H1 (cell line): ENCODE results near the gene CCDC88A. TPM values are rescaled to one million over a fixed set of nuclear protein-coding genes. Genes with fewer than 3 reads are reported as not detected.

ENCODE experiments used
- CTCF ChIA-PET: fragments of 300-600 bp; sonication (Branson Sonifier 250); formaldehyde crosslinking; loops from one replicate; lab custom pipeline; 2021; ENCODE audit not compliant: partially characterized antibody; lab: Charles Lee
- POLR2A ChIA-PET: fragments of 300-600 bp; sonication (Branson Sonifier 250); formaldehyde crosslinking; loops from one replicate; lab custom pipeline; 2021; ENCODE audit warnings: inconsistent platforms; ENCODE audit not compliant: partially characterized antibody; lab: Charles Lee
- DNase-seq, 2 experiments: peaks; one replicate each; pipeline versions ENCODE4 v3.0.0 to v3.0.0-alpha.2; 2010 to 2022; ENCODE audit warnings: low spot score in 2 of 2, low read depth in 1 of 2, mixed read lengths in 1 of 2
- FAIRE-seq: peaks from 2 replicates; lab custom pipeline; 2011; peaks lifted over from hg19 to GRCh38; lab: Jason Lieb, UNC
- H2AFZ ChIP-seq: 2 replicates; pipeline ENCODE4 v1.8.1; 2012; ENCODE audit warnings: low read length, inconsistent platforms
- H2AK5ac ChIP-seq: 2 replicates; pipeline ENCODE4 v1.6.1; 2013; ENCODE audit warnings: low read depth, low read length
- H2BK120ac ChIP-seq: replicated peaks from 2 replicates; pipeline ENCODE3; 2013; ENCODE audit warnings: low read depth, low read length, inconsistent platforms
- H2BK12ac ChIP-seq: 2 replicates; pipeline ENCODE4 v1.6.1; 2013; ENCODE audit warnings: low read depth, low read length
- H2BK15ac ChIP-seq: 2 replicates; pipeline ENCODE4 v1.6.1; 2013; ENCODE audit warnings: low read length
- H2BK20ac ChIP-seq: 2 replicates; pipeline ENCODE4 v1.6.1; 2013; ENCODE audit warnings: low read length
- H2BK5ac ChIP-seq: 2 replicates; pipeline ENCODE4 v1.6.1; 2013; ENCODE audit warnings: low read depth, low read length
- H3K14ac ChIP-seq: 2 replicates; pipeline ENCODE4 v1.6.1; 2013; ENCODE audit warnings: inconsistent platforms; ENCODE audit not compliant: insufficient read length
- H3K18ac ChIP-seq: 2 replicates; pipeline ENCODE4 v1.6.1; 2013; ENCODE audit warnings: low read length; ENCODE audit errors: extremely low read depth
- H3K23ac ChIP-seq: 2 replicates; pipeline ENCODE4 v1.6.1; 2013; ENCODE audit warnings: inconsistent platforms; ENCODE audit not compliant: insufficient read length
- H3K23me2 ChIP-seq: 2 replicates; pipeline ENCODE4 v1.6.1; 2013; ENCODE audit warnings: low read depth, low read length
- H3K27ac ChIP-seq: 2 replicates; pipeline ENCODE4 v1.6.1; 2011; ENCODE audit warnings: low read depth, low read length, inconsistent platforms
- H3K27me3 ChIP-seq, 4 experiments: replicated peaks in 1 of 4; 1 replicate in 1 of 4; 2 replicates in 3 of 4; pipeline versions ENCODE4 v1.6.1 to v1.8.1; 2011 to 2013; ENCODE audit warnings: low read length in 3 of 4, mild to moderate bottlenecking in 3 of 4, inconsistent platforms in 2 of 4, mixed read lengths in 2 of 4, moderate library complexity in 1 of 4; ENCODE audit not compliant: control insufficient read depth in 3 of 4, insufficient read depth in 3 of 4; ENCODE audit errors: extremely low read depth in 1 of 4
- H3K36me3 ChIP-seq, 4 experiments: 2 replicates each; pipeline versions ENCODE4 v1.6.1 to v1.8.1; 2011 to 2013; ENCODE audit warnings: mild to moderate bottlenecking in 4 of 4, low read length in 3 of 4, moderate library complexity in 2 of 4, control low read depth in 1 of 4, inconsistent platforms in 1 of 4; ENCODE audit not compliant: insufficient read depth in 4 of 4, control insufficient read depth in 2 of 4
- H3K4ac ChIP-seq: replicated peaks from 2 replicates; pipeline ENCODE3; 2013; ENCODE audit warnings: low read length, low read depth, mixed read lengths, inconsistent platforms; ENCODE audit not compliant: insufficient read length
- H3K4me1 ChIP-seq, 4 experiments: replicated peaks in 1 of 4; 1 replicate in 1 of 4; 2 replicates in 3 of 4; pipeline versions ENCODE4 v1.6.1 to v1.8.1; 2011 to 2013; ENCODE audit warnings: low read length in 3 of 4, inconsistent platforms in 2 of 4, mixed read lengths in 1 of 4; ENCODE audit not compliant: insufficient read depth in 4 of 4, control insufficient read depth in 3 of 4
- H3K4me2 ChIP-seq, 2 experiments: 2 replicates each; pipeline versions ENCODE4 v1.6.1 to v1.8.1; 2011 to 2013; ENCODE audit warnings: low read depth in 2 of 2, low read length in 2 of 2, control low read depth in 1 of 2, inconsistent platforms in 1 of 2, mild to moderate bottlenecking in 1 of 2; ENCODE audit not compliant: insufficient read depth in 1 of 2
- H3K4me3 ChIP-seq, 4 experiments: fragments of 200-600, 300-600 bp in 1 of 4; sonication (generic), shearing (Covaris generic), sonication (Bioruptor Twin) in 1 of 4; 2 replicates each; pipeline versions ENCODE4 v1.5.1 to v1.8.1; 2011 to 2016; ENCODE audit warnings: low read length in 4 of 4, low read depth in 3 of 4, control low read depth in 2 of 4, inconsistent platforms in 2 of 4, mild to moderate bottlenecking in 2 of 4, mixed read lengths in 1 of 4, moderate library complexity in 1 of 4; ENCODE audit not compliant: insufficient read depth in 2 of 4; ENCODE audit errors: extremely low read depth in 1 of 4
- H3K56ac ChIP-seq: replicated peaks from 2 replicates; pipeline ENCODE3; 2013; ENCODE audit warnings: low read depth, mild to moderate bottlenecking, mixed read lengths, low read length, inconsistent platforms; ENCODE audit not compliant: insufficient read length
- H3K79me1 ChIP-seq: 2 replicates; pipeline ENCODE4 v1.6.1; 2013; ENCODE audit warnings: low read depth, low read length, control low read depth
- H3K79me2 ChIP-seq, 2 experiments: 2 replicates each; pipeline versions ENCODE4 v1.6.1 to v1.8.1; 2012 to 2013; ENCODE audit warnings: low read length in 2 of 2, mild to moderate bottlenecking in 2 of 2, inconsistent platforms in 1 of 2; ENCODE audit not compliant: insufficient read depth in 2 of 2, control insufficient read depth in 1 of 2
- H3K9ac ChIP-seq, 4 experiments: replicated peaks in 1 of 4; 1 replicate in 1 of 4; 2 replicates in 3 of 4; pipeline versions ENCODE4 v1.6.1 to v1.8.1; 2011 to 2013; ENCODE audit warnings: low read depth in 3 of 4, low read length in 3 of 4, control low read depth in 2 of 4, mild to moderate bottlenecking in 2 of 4, moderate library complexity in 2 of 4, inconsistent platforms in 1 of 4; ENCODE audit errors: extremely low read depth in 1 of 4
- H3K9me3 ChIP-seq, 2 experiments: 2 replicates each; pipeline versions ENCODE4 v1.6.1 to v1.8.1; 2012 to 2013; ENCODE audit warnings: mild to moderate bottlenecking in 2 of 2, moderate library complexity in 2 of 2, control low read depth in 1 of 2, inconsistent platforms in 1 of 2, low read depth in 1 of 2, low read length in 1 of 2, mixed read lengths in 1 of 2; ENCODE audit not compliant: insufficient read depth in 2 of 2
- H4K20me1 ChIP-seq, 2 experiments: replicated peaks in 1 of 2; 2 replicates each; pipeline versions ENCODE3 to v1.8.1; 2011 to 2013; ENCODE audit warnings: inconsistent platforms in 2 of 2, low read length in 2 of 2, mild to moderate bottlenecking in 1 of 2; ENCODE audit not compliant: insufficient read depth in 2 of 2, control insufficient read depth in 1 of 2
- H4K5ac ChIP-seq: 2 replicates; pipeline ENCODE4 v1.6.1; 2013; ENCODE audit warnings: low read length, low read depth, mixed read lengths, inconsistent platforms; ENCODE audit not compliant: insufficient read length
- H4K8ac ChIP-seq: 2 replicates; pipeline ENCODE4 v1.8.0; 2013; ENCODE audit warnings: mild to moderate bottlenecking, moderate library complexity, low read length, inconsistent platforms; ENCODE audit not compliant: insufficient read depth; ENCODE audit errors: extremely low read depth
- H4K91ac ChIP-seq: replicated peaks from 2 replicates; pipeline ENCODE3; 2013; ENCODE audit warnings: low read length, mixed read lengths, inconsistent platforms; ENCODE audit not compliant: insufficient read length
- TBP ChIP-seq: IDR thresholded peaks from 2 replicates; pipeline ENCODE4 v1.6.1; 2011; ENCODE audit warnings: low read depth, low read length, improper control_type of control experiment
- WGBS, 2 experiments: shearing (Covaris generic) in 1 of 2; methylation state at CpG; one replicate each; pipeline versions ENCODE4 v1.1.6 to v1.1.7; 2013 to 2015; ENCODE audit warnings: low lambda C conversion rate in 2 of 2, mixed read lengths in 2 of 2, inconsistent platforms in 1 of 2, low coverage in 1 of 2, missing lambda C conversion rate in 1 of 2; ENCODE audit not compliant: insufficient replicate concordance in 2 of 2, insufficient coverage in 1 of 2, insufficient read length in 1 of 2; ENCODE audit errors: extremely low coverage in 1 of 2, missing lambda C conversion rate in 1 of 2; 5-methylcytosine and 5-hydroxymethylcytosine counted together
- polyA plus RNA-seq, 7 experiments: library from polyadenylated mRNA; depleted of rRNA in 3 of 7; stranded (reverse) in 5 of 7; unstranded in 2 of 7; fragments of >200 nt in 5 of 7; fragments of 200-250 nt in 2 of 7; gene quantifications; 1 replicate in 5 of 7; 2 replicates in 1 of 7; 4 replicates in 1 of 7; pipeline versions ENCODE4 v1.2.1 to v1.2.3, GENCODE V29; 2011 to 2013; ENCODE audit warnings: missing spikeins in 2 of 7, mixed read lengths in 2 of 7
- total RNA-seq: library from RNA; stranded (reverse); fragmentation: NEBNext Ultra II Directional; extraction: Animal tissue kit (Norgen Biotek cat#: 25700); gene quantifications from 2 replicates; pipeline ENCODE4 v1.2.1, GENCODE V29; 2021

Gene CCDC88A
- total and polyA plus RNA-seq, 2 of the 8 experiments (the other 6 are each of a cell fraction or from before 2014, with no cell fraction given): 27.0 to 98.0 TPM

DNA sequence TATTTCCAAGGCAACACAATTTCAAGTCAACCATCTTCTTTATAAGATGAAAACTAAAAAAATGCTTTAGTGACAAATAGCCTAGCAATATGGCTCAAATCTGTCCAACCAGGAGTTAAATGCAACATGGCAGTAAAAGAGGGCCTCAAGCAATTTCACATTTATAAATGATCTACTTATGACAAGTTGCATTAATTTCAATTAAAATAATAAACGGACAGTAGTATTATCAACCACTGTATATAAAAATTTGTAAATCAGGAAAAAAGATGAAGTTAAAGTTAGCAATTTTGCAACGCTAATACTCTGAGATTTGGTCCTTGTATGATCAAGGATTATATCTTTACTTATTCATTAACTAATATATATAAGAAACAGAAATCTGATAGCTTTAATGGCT, 19.3 kb downstream of the CCDC88A start:
- Histone ChIP-seq H3K9ac (no peak overlapping the region), H3K14ac (no peak overlapping the region), H2AK5ac (no peak overlapping the region), H3K4ac (no peak overlapping the region), H3K27me3 (no peaks in the 10 kb centered on the region), H4K8ac (no peak overlapping the region), H3K79me1 (no peaks in the 10 kb centered on the region), H3K23me2 (no peaks in the 10 kb centered on the region), H3K23ac (no peak overlapping the region), H3K18ac (no peak overlapping the region), H4K91ac (no peak overlapping the region), H4K20me1 (peaks cover under 1 to 2% of the 10 kb centered on the region in 2 experiments), H2BK5ac (no peak overlapping the region), H4K5ac (no peak overlapping the region), H2AFZ (no peak overlapping the region), H2BK12ac (no peak overlapping the region), H3K9me3 (no peaks in the 10 kb centered on the region), H3K36me3 (peaks cover 0 to 4% (median 1%) of the 10 kb centered on the region in 4 experiments; a peak in 1 of 8 replicates), H2BK20ac (no peak overlapping the region), H3K27ac (no peak overlapping the region), H3K79me2 (peaks cover 0 to 19% of the 10 kb centered on the region in 2 experiments; a peak in 2 of 4 replicates), H2BK15ac (no peak overlapping the region), H3K4me1 (no peaks in the 10 kb centered on the region), H3K4me2 (no peak overlapping the region), H3K4me3 (no peak overlapping the region)
- FAIRE-seq (no peak), DNase-seq (no peak)
- WGBS, 2 experiments: 87% methylated on average over 2 of the region's 2 CpGs; no CpG with 5 or more reads in 1 of the 2 experiments
- ChIA-PET POLR2A (no interaction called here), CTCF (interaction anchor here (0.5 kb wide), 1 partner anchor 141 kb away, joined by 5 read pairs; no protein-coding TSS in a partner anchor)
- no peak for TF ChIP-seq TBP
- TF ChIP-seq, all 59 proteins: peak for 0
- Histone ChIP-seq H3K56ac (no peak overlapping the region), H2BK120ac (no peak overlapping the region)
